ENCODE measurements around the gene ATP8B4. TPM values are rescaled to one million over a fixed set of nuclear protein-coding genes. Genes with fewer than 3 reads are reported as not detected.
A peak's percentile ranks its signal among the peaks of the same experiment; 100 is the strongest.

ATP8B4 gene
- total and polyA plus RNA-seq, 8 donors = 2.1 to 8.1 (median 2.9) TPM

DNA sequence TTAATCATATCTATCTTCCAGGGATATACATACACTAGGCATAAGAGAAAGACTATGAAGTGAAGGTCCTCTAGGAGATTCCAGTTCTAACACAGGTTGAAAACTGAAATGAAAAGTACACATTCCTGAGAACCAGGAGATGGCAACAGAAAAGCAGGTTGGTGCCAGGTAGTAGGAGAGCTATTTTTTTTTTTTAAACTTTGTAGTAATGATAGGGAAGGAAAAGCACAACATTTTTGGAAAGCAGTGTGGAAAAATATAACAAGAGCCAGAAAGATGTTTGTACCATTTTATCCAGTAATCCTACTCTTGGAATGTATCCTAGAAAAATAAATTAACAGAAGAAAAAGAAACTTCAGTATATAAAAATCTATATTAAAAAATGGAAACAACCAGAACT lies 308.3 kb downstream of the ATP8B4 start:
- Histone ChIP-seq H3K27me3 (no peaks in the 10 kb centered on the region), H3K27ac (no peak overlapping the region), H3K4me1 (no peaks in the 10 kb centered on the region), H3K9me3 (no peaks in the 10 kb centered on the region), H3K4me3 (no peak overlapping the region), H3K36me3 (no peaks in the 10 kb centered on the region)
- TF ChIP-seq, protein P1, sequence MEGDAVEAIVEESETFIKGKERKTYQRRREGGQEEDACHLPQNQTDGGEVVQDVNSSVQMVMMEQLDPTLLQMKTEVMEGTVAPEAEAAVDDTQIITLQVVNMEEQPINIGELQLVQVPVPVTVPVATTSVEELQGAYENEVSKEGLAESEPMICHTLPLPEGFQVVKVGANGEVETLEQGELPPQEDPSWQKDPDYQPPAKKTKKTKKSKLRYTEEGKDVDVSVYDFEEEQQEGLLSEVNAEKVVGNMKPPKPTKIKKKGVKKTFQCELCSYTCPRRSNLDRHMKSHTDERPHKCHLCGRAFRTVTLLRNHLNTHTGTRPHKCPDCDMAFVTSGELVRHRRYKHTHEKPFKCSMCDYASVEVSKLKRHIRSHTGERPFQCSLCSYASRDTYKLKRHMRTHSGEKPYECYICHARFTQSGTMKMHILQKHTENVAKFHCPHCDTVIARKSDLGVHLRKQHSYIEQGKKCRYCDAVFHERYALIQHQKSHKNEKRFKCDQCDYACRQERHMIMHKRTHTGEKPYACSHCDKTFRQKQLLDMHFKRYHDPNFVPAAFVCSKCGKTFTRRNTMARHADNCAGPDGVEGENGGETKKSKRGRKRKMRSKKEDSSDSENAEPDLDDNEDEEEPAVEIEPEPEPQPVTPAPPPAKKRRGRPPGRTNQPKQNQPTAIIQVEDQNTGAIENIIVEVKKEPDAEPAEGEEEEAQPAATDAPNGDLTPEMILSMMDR (IDR thresholded peaks at IDR 0.05) = no peak
- DNase-seq = peak in 2 of 4 donors; percentile 21 to 36
- no peak for ATAC-seq
- intact Hi-C loops (cut with DNase I) = no loop called here

DNA sequence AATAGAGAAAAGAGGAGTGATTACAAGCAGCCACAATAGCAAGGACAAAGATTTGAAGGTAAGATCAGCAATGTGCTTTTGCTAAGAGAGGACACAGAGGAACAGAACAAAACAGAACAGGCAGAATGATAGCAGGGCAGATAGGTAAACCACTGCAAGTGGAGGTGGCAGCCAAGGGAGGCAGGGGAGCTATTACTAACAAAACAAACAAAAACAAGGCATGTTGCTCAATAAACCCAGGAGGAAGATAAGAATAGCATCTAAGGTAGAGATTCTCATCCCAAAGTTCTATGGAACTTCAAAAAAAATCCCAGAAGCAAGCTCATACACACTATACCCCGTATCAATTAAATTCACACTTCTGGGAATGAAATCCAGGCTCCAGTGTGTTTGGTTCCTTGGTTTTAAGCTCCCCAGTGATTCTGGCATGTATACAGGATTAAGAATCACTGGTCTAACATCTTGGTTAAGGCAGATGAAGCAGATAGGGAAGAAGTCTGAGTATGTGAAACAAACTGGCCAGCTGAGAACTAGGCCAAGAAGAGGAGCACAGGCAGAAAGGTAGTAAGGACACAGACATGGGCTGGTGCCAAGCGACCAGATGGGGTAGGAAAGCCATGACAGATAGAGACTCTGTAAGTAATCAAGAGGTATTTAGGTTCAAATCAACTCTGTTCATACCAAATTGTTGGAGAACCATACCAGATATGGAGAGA lies 309.0 kb downstream of the ATP8B4 start:
- no peak for DNase-seq
- Histone ChIP-seq H3K9me3 (no peaks in the 10 kb centered on the region), H3K27me3 (no peaks in the 10 kb centered on the region), H3K27ac (no peak overlapping the region), H3K4me1 (no peaks in the 10 kb centered on the region), H3K4me3 (no peak overlapping the region), H3K36me3 (no peaks in the 10 kb centered on the region)
- intact Hi-C loops (cut with DNase I) = no loop called here
- TF ChIP-seq, protein P1 (IDR thresholded peaks at IDR 0.05) = no peak
- ATAC-seq = no peak

DNA sequence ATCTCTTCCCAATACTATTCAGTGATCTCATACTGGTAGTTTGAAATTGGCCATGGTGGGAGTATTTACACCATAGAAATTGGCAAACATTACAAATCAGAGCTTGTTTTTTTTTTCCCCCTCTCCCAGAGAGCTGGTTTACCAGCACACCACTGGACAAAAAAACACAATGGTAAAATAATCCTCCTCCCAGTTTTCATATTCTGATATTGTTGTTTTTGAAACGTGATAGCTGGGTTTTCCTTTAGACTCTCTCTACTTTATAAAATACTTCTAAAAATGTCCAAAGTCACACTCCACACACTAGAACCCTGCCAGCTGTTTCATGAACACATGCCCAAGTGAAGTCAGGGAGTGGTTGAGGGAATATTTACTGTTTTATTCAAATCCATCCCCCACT lies 310.7 kb downstream of the ATP8B4 start:
- H3K4me3 ChIP-seq = no peak overlapping the region
- H3K27ac ChIP-seq = no peak overlapping the region
- peaks cover 0 to 9% of the 10 kb centered on the region in 2 donors for H3K9me3 ChIP-seq
- no peak for DNase-seq
- TF ChIP-seq, protein P1 (IDR thresholded peaks at IDR 0.05) = no peak
- no peaks in the 10 kb centered on the region for H3K4me1 ChIP-seq
- ATAC-seq = no peak
- intact Hi-C loops (cut with DNase I) = no loop called here
- H3K27me3 ChIP-seq = no peaks in the 10 kb centered on the region
- H3K36me3 ChIP-seq = no peaks in the 10 kb centered on the region

Other genes with a start within 250 kb of the ATP8B4 start
- gene SLC27A2, start 63.0 kb upstream of the ATP8B4 start, total RNA-seq = 1 to 10 TPM; 2.0 to 2.9 TPM
- gene SLC27A2, start 63.0 kb upstream of the ATP8B4 start, polyA plus RNA-seq (ENCODE audit: insufficient read length in 6 of 6) = 10 to 100 TPM in 1 of 6 donors, 1 to 10 TPM in 5; 3.8 to 11.3 (median 6.8) TPM
- gene HDC, start 146.5 kb upstream of the ATP8B4 start, total RNA-seq = 1 to 10 TPM; 3.1 to 4.6 TPM
- 1 to 10 TPM in 4 of 6 donors, under 1 TPM in 2; 0.64 to 2.5 (median 1.1) TPM for gene HDC, start 146.5 kb upstream of the ATP8B4 start, polyA plus RNA-seq (ENCODE audit: insufficient read length in 6 of 6)
- 10 to 100 TPM; 17.8 to 18.7 TPM for gene GABPB1, start 236.0 kb upstream of the ATP8B4 start, total RNA-seq
- 10 to 100 TPM; 35.6 to 40.0 (median 37.8) TPM for gene GABPB1, start 236.0 kb upstream of the ATP8B4 start, polyA plus RNA-seq (ENCODE audit: insufficient read length in 6 of 6)

Measured in left lung (tissue), 10 donors.